Activated CD8-positive, alpha-beta memory T cell treated with anti-CD3 and anti-CD28 coated beads for 4 hours (primary cell): Measurements from ENCODE around the gene NUP93.
"Not testable (repeated sequence)": the region's sequence is repeated elsewhere in the genome, so short reads cannot be mapped to it uniquely, and the experiment has no call there.

Experiments
- DNase-seq, 2 donors: peaks; one replicate each; pipeline ENCODE4 v3.0.0-alpha.2; 2020; ENCODE audit warnings: low read depth in 2 of 2

The NUP93 gene

GRCh38 chr16:56779906-56780305 lies 50.0 kb downstream of the NUP93 start:
- no peak for DNase-seq

- no peak for DNase-seq
Measured at GRCh38 chr16:56780646-56781045, 50.7 kb downstream of the NUP93 start.

- DNase-seq, result no peak
Measured at GRCh38 chr16:56781528-56781961, 51.6 kb downstream of the NUP93 start.

- no peak for DNase-seq
Measured at GRCh38 chr16:56783344-56783743, 53.4 kb downstream of the NUP93 start.

- DNase-seq, result no peak
Measured at GRCh38 chr16:56785317-56785716, 55.4 kb downstream of the NUP93 start.

GRCh38 chr16:56787167-56787566 lies 57.2 kb downstream of the NUP93 start:
- DNase-seq, result no peak

GRCh38 chr16:56788435-56788834 lies 58.5 kb downstream of the NUP93 start:
- DNase-seq, result no peak

GRCh38 chr16:56789360-56789759 lies 59.4 kb downstream of the NUP93 start:
- no peak for DNase-seq

- no peak for DNase-seq
Measured at GRCh38 chr16:56792967-56793366, 63.0 kb downstream of the NUP93 start.

GRCh38 chr16:56793492-56793891 lies 63.6 kb downstream of the NUP93 start:
- DNase-seq, result no peak

GRCh38 chr16:56795011-56795410 lies 65.1 kb downstream of the NUP93 start:
- no peak for DNase-seq

GRCh38 chr16:56797038-56797437 lies 67.1 kb downstream of the NUP93 start:
- not testable (repeated sequence) for DNase-seq

- no peak for DNase-seq
Measured at GRCh38 chr16:56797861-56798260, 67.9 kb downstream of the NUP93 start.

GRCh38 chr16:56798955-56799354 lies 69.0 kb downstream of the NUP93 start:
- no peak for DNase-seq

GRCh38 chr16:56800355-56800754 lies 70.4 kb downstream of the NUP93 start:
- DNase-seq, result no peak

GRCh38 chr16:56801762-56802161 lies 71.8 kb downstream of the NUP93 start:
- no peak for DNase-seq

- DNase-seq, result no peak
Measured at GRCh38 chr16:56807011-56807675, 77.2 kb downstream of the NUP93 start.

- not testable (repeated sequence) for DNase-seq
Measured at GRCh38 chr16:56807676-56808067, 77.7 kb downstream of the NUP93 start.

GRCh38 chr16:56810954-56811353 lies 81.0 kb downstream of the NUP93 start:
- no peak for DNase-seq

GRCh38 chr16:56811602-56812001 lies 81.7 kb downstream of the NUP93 start:
- DNase-seq, result not testable (repeated sequence)

GRCh38 chr16:56812884-56813283 lies 83.0 kb downstream of the NUP93 start:
- no peak for DNase-seq

GRCh38 chr16:56814537-56815432 lies 84.9 kb downstream of the NUP93 start:
- no peak for DNase-seq

- no peak for DNase-seq
Measured at GRCh38 chr16:56815721-56816120, 85.8 kb downstream of the NUP93 start.
